ENCODE measurements around the gene FCHSD2.
A peak's percentile ranks its signal among the peaks of the same experiment; 100 is the strongest.
"Not testable (repeated sequence)": the region's sequence is repeated elsewhere in the genome, so short reads cannot be mapped to it uniquely, and the experiment has no call there.

Gene FCHSD2

DNA sequence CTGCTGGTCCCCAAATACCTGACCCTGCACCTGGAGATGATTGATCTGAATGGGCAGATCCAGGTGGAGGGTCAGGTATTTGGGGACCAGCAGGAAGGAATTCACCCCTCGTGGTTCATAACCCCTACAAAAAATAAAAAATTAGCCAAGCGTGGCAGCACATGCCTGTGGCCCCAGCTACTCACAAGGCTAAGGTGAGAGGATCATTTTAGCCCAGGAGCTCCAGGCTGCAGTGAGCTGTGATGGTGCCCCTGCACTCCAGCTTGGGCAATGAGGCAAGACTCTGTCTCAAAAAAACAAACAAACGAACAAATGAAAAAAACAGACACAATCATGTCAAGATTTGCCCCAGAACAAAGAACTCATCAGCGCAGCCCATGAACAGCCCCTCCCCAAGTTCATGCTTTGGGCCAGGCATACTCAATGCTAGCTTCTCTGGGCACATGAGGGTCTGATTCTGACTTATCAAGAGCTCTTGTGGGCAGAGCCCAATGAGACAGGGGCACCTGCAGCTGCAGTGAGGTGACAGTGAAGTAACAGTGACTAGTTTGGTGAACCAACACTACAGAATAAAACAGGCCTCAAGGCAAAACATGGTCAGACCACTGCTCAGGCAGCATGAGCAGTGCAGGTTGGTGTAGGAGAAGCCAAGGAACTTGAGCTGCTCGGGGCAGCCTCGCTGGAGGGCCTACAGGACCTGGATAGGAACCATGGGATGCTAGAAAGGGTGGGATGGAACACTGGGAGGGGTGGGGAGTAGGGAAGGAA lies 10.2 kb upstream of the FCHSD2 start:
- no peak for DNase-seq (ENCODE audit: low read depth in 2 of 2, low spot score in 1 of 2)

GRCh38 chr11:73151416-73151815 lies 9.3 kb upstream of the FCHSD2 start:
- DNase-seq (ENCODE audit: low read depth in 2 of 2, low spot score in 1 of 2) = no peak

GRCh38 chr11:73149105-73149504 lies 7.0 kb upstream of the FCHSD2 start:
- DNase-seq (ENCODE audit: low read depth in 2 of 2, low spot score in 1 of 2) = no peak

DNA sequence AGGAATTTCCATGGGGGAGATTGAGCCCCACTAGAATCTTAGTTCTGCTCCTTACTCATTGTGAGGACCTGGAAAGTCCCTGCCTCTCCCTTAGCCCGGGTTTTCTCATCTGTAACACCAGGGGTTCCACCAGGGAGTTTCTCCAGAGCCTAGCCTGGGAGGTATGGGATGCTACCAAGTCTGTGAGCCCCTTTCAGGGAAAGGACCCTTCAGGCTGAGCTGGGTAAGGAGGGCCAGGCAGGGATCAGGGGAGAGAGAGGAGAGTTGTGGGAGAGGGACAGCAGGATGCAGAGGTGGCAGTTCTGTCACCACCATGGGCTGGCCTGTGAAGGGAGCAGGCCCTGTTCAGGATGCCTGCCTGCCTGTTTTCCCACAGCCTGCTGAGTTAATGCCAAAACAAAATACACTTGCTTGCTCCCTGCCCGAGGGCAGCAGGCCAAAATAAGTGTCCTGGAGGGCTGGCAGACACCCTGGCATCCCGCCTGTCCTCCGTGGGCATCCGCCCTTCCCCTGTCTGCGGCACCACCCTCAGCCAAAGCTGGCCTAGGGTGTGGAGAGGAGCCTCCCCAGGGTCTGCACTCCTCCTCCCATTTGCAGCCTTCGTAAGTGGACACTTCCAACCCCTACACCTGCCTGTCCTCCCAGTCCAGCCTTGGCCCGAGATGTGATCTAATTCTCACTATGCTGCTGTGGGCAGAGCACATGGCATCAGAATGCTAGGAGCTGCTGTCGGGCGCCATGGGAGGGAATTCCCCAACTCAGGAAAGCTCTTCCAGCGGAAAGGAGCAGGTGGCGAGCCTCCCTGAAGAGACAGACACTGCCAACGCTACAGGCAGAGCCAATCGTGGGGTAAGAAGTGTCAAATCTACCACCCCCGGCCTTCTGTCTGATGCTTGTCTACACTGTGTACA lies 5.9 kb upstream of the FCHSD2 start:
- no peak for DNase-seq (ENCODE audit: low read depth in 2 of 2, low spot score in 1 of 2)

DNA sequence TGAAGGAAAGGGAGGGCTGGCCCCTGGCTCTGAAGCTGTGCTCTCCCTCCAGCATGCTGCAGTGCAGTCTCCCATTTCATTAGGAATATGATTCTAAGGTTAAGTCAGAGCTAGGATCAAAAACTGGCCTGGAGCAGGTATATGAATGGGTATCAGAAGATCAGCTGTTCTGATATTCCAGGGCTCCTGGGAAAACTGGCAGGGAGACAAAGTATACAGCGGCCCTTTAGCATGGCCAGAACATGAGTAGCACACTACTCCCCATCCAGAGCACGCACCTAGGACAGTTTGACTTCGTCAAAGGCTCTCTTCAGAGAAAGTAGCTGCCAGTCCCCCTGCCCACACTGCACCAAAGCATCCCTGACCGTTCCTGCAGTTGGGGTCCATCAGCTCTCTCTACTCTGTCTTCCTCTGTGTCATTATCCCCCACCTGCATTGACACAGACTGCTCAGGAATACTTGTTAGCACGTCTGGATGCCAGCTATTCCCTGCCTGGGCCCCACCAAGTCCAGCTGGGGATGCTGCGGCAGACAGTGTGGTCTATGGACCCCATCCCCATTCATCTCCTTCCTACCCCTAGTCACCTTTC lies 4.0 kb upstream of the FCHSD2 start:
- DNase-seq (ENCODE audit: low read depth in 2 of 2, low spot score in 1 of 2) = no peak

GRCh38 chr11:73143126-73143838 lies 1.2 kb upstream of the FCHSD2 start:
- no peak for DNase-seq (ENCODE audit: low read depth in 2 of 2, low spot score in 1 of 2)

- DNase-seq (ENCODE audit: low read depth in 2 of 2, low spot score in 1 of 2) = peak; percentile 34 to 35
Measured at GRCh38 chr11:73141309-73142127, 600 bp downstream of the FCHSD2 start.

DNA sequence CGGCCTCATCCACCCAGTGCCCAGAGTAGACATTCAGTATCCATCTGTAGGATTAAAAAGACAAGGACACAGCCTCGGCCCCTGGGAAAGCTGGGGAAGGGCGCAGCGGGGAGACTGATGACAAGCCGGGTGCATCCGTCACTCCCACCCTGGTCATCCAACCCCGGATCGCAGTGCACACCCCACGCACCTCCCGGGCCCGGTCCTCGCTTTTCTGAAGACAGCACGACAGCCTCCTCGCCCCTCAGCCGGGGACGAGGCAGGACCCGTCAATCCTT lies 1.1 kb downstream of the FCHSD2 start:
- no peak for DNase-seq (ENCODE audit: low read depth in 2 of 2, low spot score in 1 of 2)

DNA sequence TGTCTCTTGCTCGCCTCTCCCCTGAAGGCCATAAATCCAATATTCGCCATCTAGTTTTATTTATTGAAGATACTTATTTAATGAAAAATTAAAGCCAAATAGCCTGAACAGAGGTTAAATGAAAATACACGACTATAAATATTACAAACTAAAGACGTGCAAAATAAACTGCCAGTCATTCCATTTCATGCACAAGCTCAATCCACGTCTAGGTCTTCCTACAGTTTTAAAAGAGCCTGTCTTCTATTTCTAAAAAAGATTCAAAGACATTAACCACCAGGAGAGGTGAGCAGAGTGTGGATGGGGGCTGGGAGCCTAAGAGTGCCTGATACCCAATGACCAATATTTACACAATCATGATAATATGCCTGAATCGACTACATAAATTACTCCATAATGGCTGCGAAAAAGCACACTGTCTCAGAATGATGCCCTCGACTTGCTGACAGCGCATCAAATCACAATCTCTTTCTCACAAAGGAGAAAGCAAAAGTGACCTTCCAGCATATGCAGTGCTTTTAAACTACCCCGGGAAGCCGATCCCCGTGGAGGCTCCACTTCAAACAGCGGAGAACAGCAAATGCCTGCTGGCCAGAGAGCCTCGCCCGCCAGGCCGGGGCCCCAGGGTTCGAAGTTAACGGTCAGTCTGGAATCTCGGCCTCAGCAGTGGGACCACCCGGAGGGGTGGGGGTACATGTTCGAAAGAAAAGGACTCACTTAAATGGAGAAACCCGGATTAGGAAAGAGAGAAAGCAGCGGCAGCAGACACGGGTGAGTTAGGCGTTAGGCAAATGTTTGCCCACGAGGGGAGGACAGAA lies 1.7 kb downstream of the FCHSD2 start:
- DNase-seq (ENCODE audit: low read depth in 2 of 2, low spot score in 1 of 2) = no peak

DNA sequence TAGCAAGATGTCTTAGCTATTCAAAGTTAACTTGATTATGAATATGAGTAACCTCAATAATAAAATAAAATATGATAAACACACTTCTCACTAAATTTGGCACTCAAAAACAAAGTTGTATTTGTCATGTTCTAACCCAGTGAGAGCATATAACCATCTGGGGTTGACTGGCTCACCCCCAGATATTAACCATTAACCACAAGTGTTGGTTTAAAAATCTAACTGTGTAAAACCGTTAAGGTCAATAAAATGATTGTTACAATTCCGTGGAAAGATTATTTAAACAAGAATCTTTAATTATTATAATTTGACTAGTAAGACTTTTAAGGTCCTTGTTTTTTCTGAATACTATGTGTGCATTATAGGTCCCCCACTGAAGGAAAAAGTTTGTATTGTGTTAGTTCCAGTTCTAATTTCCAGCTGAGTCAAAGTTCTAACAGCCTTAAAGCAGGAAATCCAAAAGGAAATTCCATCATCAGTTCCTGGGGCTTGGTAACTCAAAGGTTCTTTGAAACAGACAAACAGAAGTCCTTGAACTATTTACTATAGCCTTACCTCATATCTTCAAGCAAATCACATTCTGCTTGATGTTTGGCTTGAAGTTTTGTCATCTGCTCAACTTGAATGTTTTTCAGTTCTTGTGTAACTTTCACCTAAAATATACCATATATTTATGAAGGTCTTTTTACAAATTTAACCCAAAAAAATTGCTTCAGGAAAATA lies 2.5 kb downstream of the FCHSD2 start:
- DNase-seq (ENCODE audit: low read depth in 2 of 2, low spot score in 1 of 2) = no peak

DNA sequence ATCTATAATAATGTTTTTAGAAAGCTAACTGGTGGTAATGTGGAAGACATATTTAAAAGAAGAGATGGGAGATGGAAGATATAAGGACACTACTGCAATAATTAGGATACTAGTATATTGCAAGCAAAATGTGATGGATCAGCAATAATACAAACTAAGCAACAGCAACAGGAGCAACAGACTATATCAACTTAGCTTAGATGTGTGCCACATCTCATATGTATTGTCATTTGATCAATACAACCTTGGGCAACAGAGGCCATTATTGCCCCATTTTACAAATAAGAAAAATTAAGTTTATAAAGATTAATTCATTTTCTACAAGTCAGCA lies 4.2 kb downstream of the FCHSD2 start:
- DNase-seq (ENCODE audit: low read depth in 2 of 2, low spot score in 1 of 2) = no peak

GRCh38 chr11:73137262-73137943 lies 4.7 kb downstream of the FCHSD2 start:
- DNase-seq (ENCODE audit: low read depth in 2 of 2, low spot score in 1 of 2) = no peak

DNA sequence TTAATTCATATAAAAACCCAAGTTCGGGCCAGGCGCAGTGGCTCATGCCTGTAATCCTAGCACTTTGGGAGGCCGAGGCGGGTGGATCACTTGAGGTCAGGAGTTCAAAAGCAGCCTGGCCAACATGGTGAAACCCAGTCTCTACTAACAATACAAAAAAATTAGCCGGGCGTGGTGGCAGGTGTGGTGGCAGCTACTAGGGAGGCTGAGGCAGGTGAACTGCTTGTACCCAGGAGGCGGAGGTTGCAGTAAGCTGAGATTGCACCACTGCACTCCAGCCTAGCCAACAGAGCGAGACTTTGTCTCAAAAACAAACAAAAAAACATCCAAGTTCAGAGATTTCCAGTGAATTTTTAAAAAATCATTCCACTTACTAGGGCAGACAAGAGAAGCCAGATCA lies 5.4 kb downstream of the FCHSD2 start:
- DNase-seq (ENCODE audit: low read depth in 2 of 2, low spot score in 1 of 2) = not testable (repeated sequence)

DNA sequence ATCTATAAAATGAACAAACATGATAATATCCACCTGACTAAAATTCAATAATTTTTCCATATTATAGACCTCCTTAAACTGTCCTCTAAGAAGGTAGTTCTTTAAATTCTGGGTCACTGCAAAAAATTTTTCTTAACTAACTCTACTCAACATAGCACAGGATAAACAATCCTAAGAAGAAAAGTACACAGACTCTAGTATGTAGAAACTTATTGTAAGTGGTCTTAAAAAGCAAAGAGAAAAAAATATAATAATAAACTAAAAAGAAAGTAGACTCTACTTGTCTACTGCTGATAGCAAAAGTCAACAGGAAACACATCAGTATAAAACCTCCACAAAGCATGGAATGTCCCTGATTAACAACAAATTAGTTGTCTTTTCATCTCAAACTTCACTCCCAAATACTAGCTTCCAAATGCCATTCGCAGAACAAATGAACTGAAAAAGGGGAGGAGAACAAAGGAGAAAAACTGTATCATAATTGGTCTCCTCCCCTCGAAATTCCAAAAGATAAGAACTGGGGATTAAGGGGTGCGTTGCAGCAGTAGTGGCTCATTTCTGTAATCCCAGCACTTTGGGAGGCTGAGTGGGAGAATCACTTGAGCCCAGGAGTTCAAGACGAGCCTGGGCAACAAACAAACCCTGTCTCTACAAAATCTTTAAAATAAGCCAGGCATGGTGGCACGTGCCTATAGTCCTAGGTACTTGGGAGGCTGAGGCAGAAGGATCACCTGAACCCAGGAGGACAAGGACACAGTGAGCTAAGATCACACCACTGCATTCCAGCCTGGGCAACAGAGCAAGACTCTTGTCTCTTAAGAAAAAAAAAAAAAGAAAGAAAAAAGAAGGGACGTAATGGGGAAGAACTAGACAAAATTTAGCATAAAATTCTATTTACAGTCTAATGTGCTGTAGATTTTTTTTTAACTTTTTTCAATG lies 6.5 kb downstream of the FCHSD2 start:
- DNase-seq (ENCODE audit: low read depth in 2 of 2, low spot score in 1 of 2) = no peak

GRCh38 chr11:73132349-73132748 lies 9.8 kb downstream of the FCHSD2 start:
- not testable (repeated sequence) for DNase-seq (ENCODE audit: low read depth in 2 of 2, low spot score in 1 of 2)

DNA sequence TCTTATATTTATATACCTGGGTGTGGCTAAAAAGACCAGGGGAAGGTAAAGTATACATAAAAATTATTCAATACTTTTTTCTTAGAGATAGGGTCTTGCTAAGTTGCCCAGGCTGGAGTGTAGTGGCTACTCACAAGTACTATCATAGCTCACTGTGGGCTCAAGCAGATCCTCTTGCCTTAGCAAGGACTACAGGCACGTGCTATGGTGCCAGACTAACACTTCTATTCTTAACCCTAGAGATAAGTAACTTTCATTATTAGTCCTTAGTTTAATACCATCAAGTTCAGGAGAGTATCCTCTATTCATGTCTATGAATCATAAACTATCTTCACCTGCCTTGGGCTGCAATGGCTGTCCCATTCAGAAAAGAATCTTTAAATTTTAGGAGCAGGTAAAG lies 11.9 kb downstream of the FCHSD2 start:
- no peak for DNase-seq (ENCODE audit: low read depth in 2 of 2, low spot score in 1 of 2)

GRCh38 chr11:73129198-73129597 lies 12.9 kb downstream of the FCHSD2 start:
- DNase-seq (ENCODE audit: low read depth in 2 of 2, low spot score in 1 of 2) = no peak

All from stimulated activated CD8-positive, alpha-beta memory T cell treated with anti-CD3 and anti-CD28 coated beads, Interleukin-4, amount 100 ng/mL, for 1 hour (primary cell).